A673 (cell line): ENCODE measurements around the gene RRP8. TPM values are rescaled to one million over a fixed set of nuclear protein-coding genes. Genes with fewer than 3 reads are reported as not detected.

ENCODE experiments used
- BruUV-seq: library from RNA; stranded (reverse); fragments of 400-500 nt; replicated peaks from 2 replicates; lab custom pipeline; 2021; lab: Mats Ljungman, UMichigan
- CTCF ChIA-PET: fragments of 300-600 bp; sonication (Branson Sonifier 250); formaldehyde crosslinking; loops from one replicate; lab custom pipeline; 2022; ENCODE audit warnings: antibody characterized with exemption; lab: Charles Lee
- POLR2A ChIA-PET: fragments of 300-600 bp; sonication (Branson Sonifier 250); formaldehyde crosslinking; loops from one replicate; lab custom pipeline; 2022; ENCODE audit warnings: antibody characterized with exemption; ENCODE audit not compliant: low non-redundant PET; lab: Charles Lee
- DNase-seq: peaks from one replicate; pipeline ENCODE4 v3.0.0-alpha.2; 2015; ENCODE audit warnings: low spot score
- H3K27ac ChIP-seq: fragments of 200-600 bp; sonication (generic); 2 replicates; pipeline ENCODE4 v1.5.1; 2016; ENCODE audit warnings: mixed run types, low read depth, mild to moderate bottlenecking, mixed read lengths, antibody characterized with exemption, low read length; ENCODE audit not compliant: poor library complexity, severe bottlenecking
- H3K27me3 ChIP-seq: fragments of 200-600 bp; sonication (generic); replicated peaks from 2 replicates; pipeline ENCODE4 v1.6.1; 2017; ENCODE audit warnings: mixed run types, low read depth, mild to moderate bottlenecking, mixed read lengths, antibody characterized with exemption, low read length; ENCODE audit not compliant: insufficient read depth, poor library complexity
- H3K36me3 ChIP-seq: fragments of 200-600 bp; sonication (generic); 2 replicates; pipeline ENCODE4 v1.6.1; 2016; ENCODE audit warnings: mixed run types, mild to moderate bottlenecking, mixed read lengths, antibody characterized with exemption, low read length; ENCODE audit not compliant: insufficient read depth, poor library complexity, severe bottlenecking
- H3K4me1 ChIP-seq: fragments of 200-600 bp; sonication (generic); 2 replicates; pipeline ENCODE4 v1.6.1; 2017; ENCODE audit warnings: mixed run types, mild to moderate bottlenecking, mixed read lengths, antibody characterized with exemption, low read length; ENCODE audit not compliant: insufficient read depth, poor library complexity, severe bottlenecking
- H3K4me3 ChIP-seq: fragments of 200-600 bp; sonication (generic); 2 replicates; pipeline ENCODE4 v1.5.1; 2016; ENCODE audit warnings: low read depth, mixed run types, mild to moderate bottlenecking, mixed read lengths, low read length; ENCODE audit not compliant: poor library complexity, severe bottlenecking
- H3K9me3 ChIP-seq: fragments of 200-600 bp; sonication (generic); 2 replicates; pipeline ENCODE4 v1.6.1; 2016; ENCODE audit warnings: mixed run types, low read depth, mild to moderate bottlenecking, mixed read lengths, antibody characterized with exemption, low read length; ENCODE audit not compliant: poor library complexity, severe bottlenecking
- EZH2 ChIP-seq: fragments of 200-600 bp; sonication (generic); IDR thresholded peaks from 2 replicates; pipeline ENCODE4 v1.6.1; 2017; ENCODE audit warnings: borderline replicate concordance, low read depth, mild to moderate bottlenecking, mixed read lengths, antibody characterized with exemption, low read length; ENCODE audit not compliant: poor library complexity, severe bottlenecking
- intact Hi-C: fragments of 100-400 bp; cut with micrococcal nuclease; formaldehyde crosslinking; loops from one replicate; pipeline ENCODE4 v1.10.0; 2022; ENCODE audit not compliant: unreplicated experiment
- total RNA-seq: library from RNA; stranded (reverse); gene quantifications from 2 replicates; pipeline ENCODE4 v1.2.3, GENCODE V29; 2021
- TF ChIP-seq, protein P1 (sequence below): fragments of 300-800, 200-600 bp; sonication (generic); conservative IDR thresholded peaks from 2 replicates; pipeline ENCODE4 v1.5.1; 2017; ENCODE audit warnings: low read depth, mild to moderate bottlenecking, antibody characterized with exemption, low read length, moderate library complexity, mixed read lengths

The RRP8 gene
- total RNA-seq, 1 experiment from 2014 or later = 21.6 TPM

DNA sequence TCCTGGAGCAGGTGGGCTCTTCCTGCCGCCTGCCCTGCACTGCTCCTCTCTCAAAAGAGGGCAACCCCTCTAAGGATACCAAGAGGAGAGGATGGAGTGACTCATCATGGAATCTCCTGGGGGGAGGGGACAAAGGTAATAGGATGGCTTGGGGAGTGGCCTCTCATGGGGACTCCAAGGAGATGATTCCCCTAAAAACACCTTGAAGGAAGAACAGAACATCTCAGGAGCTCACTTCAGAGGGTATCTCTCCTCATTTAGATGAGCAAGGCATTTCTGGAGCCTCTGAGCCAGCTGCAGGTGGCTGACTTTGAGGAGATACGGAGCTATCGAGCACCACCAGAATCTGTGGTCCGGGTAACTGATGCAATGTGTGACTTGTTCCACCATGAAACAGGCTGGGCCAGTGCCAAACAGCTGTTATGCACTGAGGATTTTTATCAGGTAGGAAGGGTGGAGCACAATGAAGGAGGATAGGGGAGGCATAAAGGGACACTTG lies 40.2 kb downstream of the RRP8 start:
- Histone ChIP-seq H3K36me3 (no peaks in the 10 kb centered on the region), H3K27me3 (no peaks in the 10 kb centered on the region), H3K9me3 (no peaks in the 10 kb centered on the region), H3K4me1 (peaks cover 3% of the 10 kb centered on the region), H3K4me3 (no peak overlapping the region), H3K27ac (no peak overlapping the region)
- ChIA-PET CTCF (no interaction called here), POLR2A (no interaction called here)
- no peak for TF ChIP-seq EZH2
- TF ChIP-seq, protein P1, sequence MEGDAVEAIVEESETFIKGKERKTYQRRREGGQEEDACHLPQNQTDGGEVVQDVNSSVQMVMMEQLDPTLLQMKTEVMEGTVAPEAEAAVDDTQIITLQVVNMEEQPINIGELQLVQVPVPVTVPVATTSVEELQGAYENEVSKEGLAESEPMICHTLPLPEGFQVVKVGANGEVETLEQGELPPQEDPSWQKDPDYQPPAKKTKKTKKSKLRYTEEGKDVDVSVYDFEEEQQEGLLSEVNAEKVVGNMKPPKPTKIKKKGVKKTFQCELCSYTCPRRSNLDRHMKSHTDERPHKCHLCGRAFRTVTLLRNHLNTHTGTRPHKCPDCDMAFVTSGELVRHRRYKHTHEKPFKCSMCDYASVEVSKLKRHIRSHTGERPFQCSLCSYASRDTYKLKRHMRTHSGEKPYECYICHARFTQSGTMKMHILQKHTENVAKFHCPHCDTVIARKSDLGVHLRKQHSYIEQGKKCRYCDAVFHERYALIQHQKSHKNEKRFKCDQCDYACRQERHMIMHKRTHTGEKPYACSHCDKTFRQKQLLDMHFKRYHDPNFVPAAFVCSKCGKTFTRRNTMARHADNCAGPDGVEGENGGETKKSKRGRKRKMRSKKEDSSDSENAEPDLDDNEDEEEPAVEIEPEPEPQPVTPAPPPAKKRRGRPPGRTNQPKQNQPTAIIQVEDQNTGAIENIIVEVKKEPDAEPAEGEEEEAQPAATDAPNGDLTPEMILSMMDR = no peak
- no TSS peak for BruUV-seq
- DNase-seq = no peak
- intact Hi-C loops = no loop called here

DNA sequence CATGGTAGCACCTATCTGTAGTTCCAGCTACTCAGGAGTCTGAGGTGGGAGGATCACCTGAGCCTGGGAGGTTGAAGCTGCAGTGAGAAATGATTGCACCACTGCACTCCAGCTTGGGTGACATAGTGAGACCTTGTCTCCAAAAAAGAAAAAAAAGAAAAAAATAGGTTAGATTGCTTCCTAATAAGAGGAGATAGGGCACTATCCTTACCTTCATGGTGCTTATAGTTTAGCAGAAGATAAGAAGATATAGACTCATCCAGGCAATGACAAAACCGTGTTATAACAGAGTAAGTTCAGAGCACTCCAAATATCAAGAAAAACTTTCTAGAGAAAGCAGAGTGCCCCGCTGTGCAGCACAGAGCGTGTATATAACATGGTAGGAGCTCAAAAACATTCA lies 42.1 kb downstream of the RRP8 start:
- TF ChIP-seq, protein P1 = no peak
- TF ChIP-seq EZH2 = no peak
- Histone ChIP-seq H3K27me3 (no peaks in the 10 kb centered on the region), H3K4me1 (no peaks in the 10 kb centered on the region), H3K4me3 (no peak overlapping the region), H3K27ac (no peak overlapping the region), H3K9me3 (no peaks in the 10 kb centered on the region), H3K36me3 (no peaks in the 10 kb centered on the region)
- intact Hi-C loops = no loop called here
- ChIA-PET CTCF (no interaction called here), POLR2A (no interaction called here)
- DNase-seq = no peak
- no TSS peak for BruUV-seq

DNA sequence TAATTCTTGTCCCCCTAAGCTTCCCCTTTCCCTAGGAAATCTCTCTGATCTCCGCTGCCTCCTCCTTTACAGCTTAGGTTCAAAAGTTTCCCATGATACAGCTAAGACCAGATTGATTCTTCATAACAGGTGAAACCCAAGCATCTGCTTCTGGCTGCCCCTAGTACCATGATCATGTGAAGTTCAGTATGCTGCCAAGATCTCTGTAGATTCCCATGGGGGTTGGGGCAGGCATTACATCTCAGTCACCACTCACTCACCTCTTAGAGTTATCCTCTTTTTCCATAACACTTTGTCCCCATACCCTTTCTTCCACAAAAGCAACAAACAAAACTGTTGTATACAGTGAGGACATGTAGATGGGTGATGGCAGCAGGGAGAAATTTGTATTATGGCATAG lies 44.0 kb downstream of the RRP8 start:
- Histone ChIP-seq H3K27me3 (no peaks in the 10 kb centered on the region), H3K36me3 (no peaks in the 10 kb centered on the region), H3K27ac (no peak overlapping the region), H3K4me1 (no peaks in the 10 kb centered on the region), H3K9me3 (no peaks in the 10 kb centered on the region), H3K4me3 (no peak overlapping the region)
- ChIA-PET CTCF (no interaction called here), POLR2A (no interaction called here)
- no peak for TF ChIP-seq EZH2
- TF ChIP-seq, protein P1 = no peak
- intact Hi-C loops = no loop called here
- no TSS peak for BruUV-seq
- no peak for DNase-seq
